ENCODE results near the gene CYP4F3.
"Not testable (repeated sequence)": the region's sequence is repeated elsewhere in the genome, so short reads cannot be mapped to it uniquely, and the experiment has no call there.

The CYP4F3 gene, protein sequence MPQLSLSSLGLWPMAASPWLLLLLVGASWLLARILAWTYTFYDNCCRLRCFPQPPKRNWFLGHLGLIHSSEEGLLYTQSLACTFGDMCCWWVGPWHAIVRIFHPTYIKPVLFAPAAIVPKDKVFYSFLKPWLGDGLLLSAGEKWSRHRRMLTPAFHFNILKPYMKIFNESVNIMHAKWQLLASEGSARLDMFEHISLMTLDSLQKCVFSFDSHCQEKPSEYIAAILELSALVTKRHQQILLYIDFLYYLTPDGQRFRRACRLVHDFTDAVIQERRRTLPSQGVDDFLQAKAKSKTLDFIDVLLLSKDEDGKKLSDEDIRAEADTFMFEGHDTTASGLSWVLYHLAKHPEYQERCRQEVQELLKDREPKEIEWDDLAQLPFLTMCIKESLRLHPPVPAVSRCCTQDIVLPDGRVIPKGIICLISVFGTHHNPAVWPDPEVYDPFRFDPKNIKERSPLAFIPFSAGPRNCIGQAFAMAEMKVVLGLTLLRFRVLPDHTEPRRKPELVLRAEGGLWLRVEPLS

DNA sequence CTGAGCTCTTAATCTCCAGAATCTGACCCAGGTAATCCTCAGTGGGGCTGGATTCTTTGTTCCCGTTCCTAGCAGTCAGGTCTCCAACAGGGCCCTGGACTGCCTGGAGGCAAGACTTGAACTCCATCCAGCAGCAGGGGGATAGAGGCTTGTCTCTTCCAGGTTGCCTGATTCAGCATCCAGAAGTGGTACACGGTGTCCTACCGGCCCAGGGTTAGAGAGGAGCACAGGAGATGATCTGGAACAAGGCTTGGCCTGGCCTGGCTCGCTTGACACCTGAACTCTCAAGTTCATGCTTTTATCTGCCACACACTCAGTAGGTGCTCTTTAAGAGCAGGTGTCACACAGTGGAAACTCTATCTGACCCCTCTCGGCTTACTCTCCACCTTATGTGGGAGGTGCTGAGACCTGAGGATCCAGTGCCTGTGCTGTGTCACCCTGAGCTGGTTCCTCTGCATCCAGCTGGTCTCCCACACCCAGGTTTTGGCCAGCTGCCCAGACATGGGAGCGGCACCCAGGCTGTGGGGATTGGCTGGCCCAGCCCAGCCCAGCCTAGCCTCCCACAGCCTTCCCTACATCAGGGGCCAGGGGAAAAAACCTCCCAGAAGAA is at the start of gene CYP4F3:
CYP4F3 (plus strand) TSS at position 604 of the 610 bp plus-strand sequence. CDS start 519 bp downstream, outside the sequence.
- in situ Hi-C loops (cut with MboI; ENCODE audit: low sequenced_read_pairs), result no loop called here

GRCh38 chr19:15591796-15592195 is 48.9 kb upstream of the CYP4F3 start:
- in situ Hi-C loops (cut with MboI; ENCODE audit: low sequenced_read_pairs), result no loop called here

GRCh38 chr19:15592506-15592905 is 48.2 kb upstream of the CYP4F3 start:
- in situ Hi-C loops (cut with MboI; ENCODE audit: low sequenced_read_pairs), result not testable (repeated sequence)

DNA sequence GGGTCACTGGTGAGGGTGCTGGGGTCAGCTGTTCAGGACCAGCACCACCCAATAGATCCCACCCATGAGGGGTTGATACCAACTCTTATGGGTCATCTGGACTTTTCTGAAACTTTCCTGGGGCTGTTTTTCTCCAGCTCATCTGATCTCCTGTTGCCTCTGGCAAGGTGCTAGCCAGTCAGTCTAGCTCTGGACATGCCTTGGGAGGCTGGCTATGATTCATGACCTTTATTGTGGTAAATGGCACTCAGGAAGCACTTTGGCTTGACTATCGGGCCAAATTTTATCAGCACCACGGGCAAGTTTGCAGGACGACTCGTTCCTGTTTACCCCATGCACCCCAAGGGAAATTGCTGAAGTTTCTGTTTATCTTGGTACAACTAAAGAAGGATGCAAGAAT is 46.9 kb upstream of the CYP4F3 start:
- in situ Hi-C loops (cut with MboI; ENCODE audit: low sequenced_read_pairs), result not testable (repeated sequence)

- in situ Hi-C loops (cut with MboI; ENCODE audit: low sequenced_read_pairs), result no loop called here
Measured at GRCh38 chr19:15595069-15595468, 45.6 kb upstream of the CYP4F3 start.

- in situ Hi-C loops (cut with MboI; ENCODE audit: low sequenced_read_pairs), result loop anchor here (25.0 kb wide), 1 partner anchor 779 kb away; no protein-coding TSS in a partner anchor
Measured at GRCh38 chr19:15607978-15608925, 32.4 kb upstream of the CYP4F3 start.

DNA sequence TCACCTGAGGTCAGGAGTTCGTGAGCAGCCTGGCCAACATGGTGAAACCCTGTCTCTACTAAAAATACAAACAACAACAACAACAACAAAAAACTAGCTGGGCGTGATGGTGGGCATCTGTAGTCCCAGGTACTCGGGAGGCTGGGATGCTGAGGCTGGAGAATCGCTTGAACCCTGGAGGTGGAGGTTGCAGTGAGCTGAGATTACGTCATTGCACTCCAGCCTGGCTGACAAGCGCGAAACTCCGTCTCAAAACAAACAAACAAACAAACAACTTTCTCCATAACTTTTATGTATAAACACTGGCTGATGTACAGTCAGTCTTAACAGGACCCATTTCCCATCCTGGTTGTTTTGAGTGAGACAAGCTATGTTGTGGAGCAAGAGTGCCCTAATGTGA is 31.4 kb upstream of the CYP4F3 start:
- in situ Hi-C loops (cut with MboI; ENCODE audit: low sequenced_read_pairs), result loop anchor here (25.0 kb wide), 1 partner anchor 778 kb away; no protein-coding TSS in a partner anchor

- in situ Hi-C loops (cut with MboI; ENCODE audit: low sequenced_read_pairs), result loop anchor here (25.0 kb wide), 1 partner anchor 775 kb away; no protein-coding TSS in a partner anchor
Measured at GRCh38 chr19:15612342-15612741, 28.4 kb upstream of the CYP4F3 start.

GRCh38 chr19:15613338-15613737 is 27.4 kb upstream of the CYP4F3 start:
- in situ Hi-C loops (cut with MboI; ENCODE audit: low sequenced_read_pairs), result loop anchor here (25.0 kb wide), 1 partner anchor 774 kb away; no protein-coding TSS in a partner anchor

- in situ Hi-C loops (cut with MboI; ENCODE audit: low sequenced_read_pairs), result loop anchor here (25.0 kb wide), 1 partner anchor 773 kb away; no protein-coding TSS in a partner anchor
Measured at GRCh38 chr19:15614507-15615379, 26.0 kb upstream of the CYP4F3 start, which contains the start of gene CYP4F8. Gene CYP4F8, plus strand, starts transcription at chr19:15615218. Its CDS starts 399 bp downstream, at chr19:15615617.

GRCh38 chr19:15615526-15615925 is 25.2 kb upstream of the CYP4F3 start:
- in situ Hi-C loops (cut with MboI; ENCODE audit: low sequenced_read_pairs), result loop anchor here (25.0 kb wide), 1 partner anchor 772 kb away; no protein-coding TSS in a partner anchor

GRCh38 chr19:15616183-15616582 is 24.5 kb upstream of the CYP4F3 start:
- in situ Hi-C loops (cut with MboI; ENCODE audit: low sequenced_read_pairs), result loop anchor here (25.0 kb wide), 1 partner anchor 771 kb away; no protein-coding TSS in a partner anchor

- in situ Hi-C loops (cut with MboI; ENCODE audit: low sequenced_read_pairs), result loop anchor here (25.0 kb wide), 1 partner anchor 771 kb away; no protein-coding TSS in a partner anchor
Measured at GRCh38 chr19:15616627-15617270, 23.9 kb upstream of the CYP4F3 start.

- in situ Hi-C loops (cut with MboI; ENCODE audit: low sequenced_read_pairs), result loop anchor here (25.0 kb wide), 1 partner anchor 769 kb away; no protein-coding TSS in a partner anchor
Measured at GRCh38 chr19:15618321-15618720, 22.4 kb upstream of the CYP4F3 start.

DNA sequence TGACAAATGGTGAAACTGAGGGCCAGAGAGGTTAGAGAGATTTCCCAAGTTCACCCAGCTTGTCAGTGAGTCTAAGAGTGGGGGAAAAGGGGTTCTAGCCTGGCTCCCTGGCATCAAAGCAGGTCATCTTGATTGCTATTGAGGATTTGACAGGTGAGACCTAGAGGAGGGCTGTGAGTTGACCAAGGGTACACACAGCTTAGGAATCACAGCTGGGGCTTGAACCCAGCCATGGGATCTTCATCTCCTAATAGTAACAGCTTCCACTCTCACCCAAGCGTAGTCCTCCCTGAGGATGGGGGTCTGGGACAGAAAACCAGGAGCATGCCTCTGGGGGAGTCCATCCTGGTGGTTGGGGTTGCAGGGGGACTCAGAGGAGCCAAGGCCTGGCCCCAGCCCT is 18.9 kb upstream of the CYP4F3 start:
- in situ Hi-C loops (cut with MboI; ENCODE audit: low sequenced_read_pairs), result loop anchor here (25.0 kb wide), 1 partner anchor 766 kb away; no protein-coding TSS in a partner anchor

GRCh38 chr19:15622991-15623390 is 17.7 kb upstream of the CYP4F3 start:
- in situ Hi-C loops (cut with MboI; ENCODE audit: low sequenced_read_pairs), result loop anchor here (25.0 kb wide), 1 partner anchor 764 kb away; no protein-coding TSS in a partner anchor

DNA sequence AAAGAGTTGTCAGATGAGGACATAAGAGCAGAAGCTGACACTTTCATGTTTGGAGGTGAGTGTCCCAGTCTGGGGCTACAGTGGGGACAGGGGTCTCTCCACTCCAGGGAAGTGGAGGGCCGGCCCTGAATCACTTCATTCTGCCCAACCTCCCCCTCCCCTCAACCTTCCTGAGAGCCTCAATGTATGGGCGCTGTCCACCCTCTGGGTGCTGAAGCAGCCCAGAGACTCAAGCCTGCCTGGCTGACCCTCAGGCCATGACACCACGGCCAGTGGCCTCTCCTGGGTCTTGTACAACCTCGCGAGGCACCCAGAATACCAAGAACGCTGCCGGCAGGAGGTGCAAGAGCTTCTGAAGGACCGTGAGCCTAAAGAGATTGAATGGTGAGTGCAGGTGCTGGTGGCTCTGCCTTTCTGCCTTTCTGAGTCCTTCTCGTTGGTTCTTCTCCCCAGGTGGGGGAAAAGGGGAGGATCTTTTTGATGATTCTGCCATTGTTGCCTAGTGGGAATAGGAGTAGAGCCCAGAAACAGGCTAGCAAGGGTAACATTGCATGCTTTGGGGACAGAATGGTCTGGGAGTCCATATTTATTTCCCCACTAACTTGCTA is 16.9 kb upstream of the CYP4F3 start:
- in situ Hi-C loops (cut with MboI; ENCODE audit: low sequenced_read_pairs), result loop anchor here (25.0 kb wide), 1 partner anchor 763 kb away; no protein-coding TSS in a partner anchor
